ENCODE data around the gene LPAR1.

Gene LPAR1

DNA sequence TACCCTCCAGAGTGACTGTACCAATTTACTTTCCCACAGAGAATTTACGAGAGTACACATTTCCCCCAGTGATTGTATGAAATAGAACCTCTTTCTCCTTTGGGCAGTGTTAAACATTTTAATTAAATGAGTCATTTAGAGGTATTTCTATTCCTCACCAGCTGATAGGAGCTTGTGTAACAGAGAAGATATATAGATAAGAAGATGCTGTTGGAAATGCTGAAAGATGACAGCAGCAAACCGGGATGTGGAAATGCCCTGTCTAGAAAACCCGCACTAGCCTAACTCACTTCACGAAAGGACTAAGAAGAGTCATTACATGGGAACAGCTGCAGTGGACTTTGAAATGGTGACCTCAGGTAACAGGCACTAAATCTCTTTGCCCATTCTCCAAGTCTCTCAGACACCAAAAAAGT, 68.3 kb downstream of the LPAR1 start:
- no peak overlapping the region for H3K4me3 Mint-ChIP-seq
- no peak overlapping the region for H3K27ac Mint-ChIP-seq
- no peaks in the 10 kb centered on the region for H3K4me1 Mint-ChIP-seq (ENCODE audit: low read depth)
- H3K27me3 Mint-ChIP-seq = no peaks in the 10 kb centered on the region
- H3K9me3 Mint-ChIP-seq = peaks cover 4% of the 10 kb centered on the region
- H3K36me3 Mint-ChIP-seq (ENCODE audit: low read depth) = no peaks in the 10 kb centered on the region

DNA sequence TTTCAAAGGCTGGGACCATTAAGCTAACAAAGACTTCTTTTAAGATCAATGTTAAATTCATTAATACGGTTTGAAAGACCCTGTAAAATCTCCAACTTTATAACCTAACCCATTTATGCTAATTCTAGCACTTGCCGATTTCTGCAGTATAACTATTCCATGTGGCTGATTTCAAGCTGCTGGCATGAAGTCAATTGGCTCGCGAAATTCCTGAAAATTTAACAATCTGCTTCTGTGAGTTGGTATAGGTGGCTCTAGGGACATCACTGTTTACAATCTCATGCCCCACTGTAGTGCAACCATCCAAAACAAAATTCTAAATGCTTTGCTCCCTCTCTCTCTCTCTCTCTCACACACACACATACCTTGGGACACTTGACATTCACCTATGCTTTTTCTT, 70.2 kb downstream of the LPAR1 start:
- no peaks in the 10 kb centered on the region for H3K36me3 Mint-ChIP-seq (ENCODE audit: low read depth)
- H3K4me3 Mint-ChIP-seq = no peak overlapping the region
- H3K9me3 Mint-ChIP-seq = peaks cover 4% of the 10 kb centered on the region
- H3K27ac Mint-ChIP-seq = no peak overlapping the region
- no peaks in the 10 kb centered on the region for H3K27me3 Mint-ChIP-seq
- H3K4me1 Mint-ChIP-seq (ENCODE audit: low read depth) = no peaks in the 10 kb centered on the region

- H3K4me3 Mint-ChIP-seq = no peak overlapping the region
- no peaks in the 10 kb centered on the region for H3K27me3 Mint-ChIP-seq
- H3K9me3 Mint-ChIP-seq = peaks cover 5% of the 10 kb centered on the region
- no peaks in the 10 kb centered on the region for H3K36me3 Mint-ChIP-seq (ENCODE audit: low read depth)
- no peaks in the 10 kb centered on the region for H3K4me1 Mint-ChIP-seq (ENCODE audit: low read depth)
- H3K27ac Mint-ChIP-seq = no peak overlapping the region
These were observed 71.1 kb downstream of the LPAR1 start for GRCh38 chr9:110967196-110967595.

DNA sequence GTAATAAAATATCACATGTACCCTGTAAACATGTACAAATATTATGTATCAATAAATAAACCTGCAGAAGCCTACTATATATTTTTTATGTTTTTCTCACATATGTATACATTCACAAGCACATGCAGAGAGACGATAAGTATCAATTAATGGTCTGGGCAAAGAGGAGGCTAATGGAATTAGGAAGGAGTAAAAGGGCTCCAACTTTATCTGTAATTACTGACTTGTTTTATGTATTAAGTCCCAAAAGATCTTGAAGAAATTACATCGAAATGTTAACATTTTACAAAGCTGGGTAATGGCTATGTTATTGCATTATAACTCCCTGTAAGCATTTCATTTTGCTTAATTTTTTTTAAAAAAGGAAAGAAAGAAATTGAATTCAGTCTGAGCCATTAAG, 78.0 kb downstream of the LPAR1 start:
- no peaks in the 10 kb centered on the region for H3K27me3 Mint-ChIP-seq
- peaks cover 14% of the 10 kb centered on the region for H3K9me3 Mint-ChIP-seq
- H3K4me3 Mint-ChIP-seq = no peak overlapping the region
- H3K27ac Mint-ChIP-seq = no peak overlapping the region
- H3K4me1 Mint-ChIP-seq (ENCODE audit: low read depth) = no peaks in the 10 kb centered on the region
- H3K36me3 Mint-ChIP-seq (ENCODE audit: low read depth) = no peaks in the 10 kb centered on the region

DNA sequence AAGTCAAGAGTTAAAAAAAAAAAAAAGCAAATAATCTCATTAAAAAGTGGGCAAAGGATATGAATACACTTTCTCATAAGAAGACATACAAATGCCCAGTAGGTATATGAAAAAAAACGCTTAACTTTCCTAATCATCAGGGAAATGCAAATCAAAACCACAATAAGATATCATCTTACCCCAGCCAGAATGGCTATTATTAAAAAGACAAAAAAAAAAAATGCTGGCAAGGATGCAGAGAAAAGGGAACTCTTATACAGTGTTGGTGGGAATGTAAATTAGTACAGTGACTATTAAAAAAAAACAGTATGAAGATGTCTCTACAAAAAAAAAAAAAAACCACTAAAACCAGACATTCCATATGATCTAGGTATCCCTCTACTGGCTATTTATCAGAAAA, 79.4 kb downstream of the LPAR1 start:
- Mint-ChIP-seq H3K9me3 (peaks cover 28% of the 10 kb centered on the region), H3K36me3 (ENCODE audit: low read depth) (peaks cover 6% of the 10 kb centered on the region), H3K27ac (no peak overlapping the region), H3K27me3 (no peaks in the 10 kb centered on the region), H3K4me1 (ENCODE audit: low read depth) (peaks cover 8% of the 10 kb centered on the region), H3K4me3 (no peak overlapping the region)

GRCh38 chr9:110954822-110955291, 83.4 kb downstream of the LPAR1 start:
- Mint-ChIP-seq H3K4me1 (ENCODE audit: low read depth) (peaks cover 8% of the 10 kb centered on the region), H3K27me3 (no peaks in the 10 kb centered on the region), H3K4me3 (no peak overlapping the region), H3K9me3 (peaks cover 28% of the 10 kb centered on the region), H3K27ac (no peak overlapping the region), H3K36me3 (ENCODE audit: low read depth) (peaks cover 6% of the 10 kb centered on the region)

GRCh38 chr9:110952540-110952859, 85.8 kb downstream of the LPAR1 start:
- Mint-ChIP-seq H3K27ac (no peak overlapping the region), H3K4me3 (no peak overlapping the region), H3K36me3 (ENCODE audit: low read depth) (peaks cover 6% of the 10 kb centered on the region), H3K9me3 (peaks cover 20% of the 10 kb centered on the region), H3K4me1 (ENCODE audit: low read depth) (peaks cover 8% of the 10 kb centered on the region), H3K27me3 (no peaks in the 10 kb centered on the region)

- Mint-ChIP-seq H3K4me3 (no peak overlapping the region), H3K27me3 (no peaks in the 10 kb centered on the region), H3K4me1 (ENCODE audit: low read depth) (peaks cover 8% of the 10 kb centered on the region), H3K36me3 (ENCODE audit: low read depth) (peaks cover 6% of the 10 kb centered on the region), H3K27ac (no peak overlapping the region), H3K9me3 (peaks cover 19% of the 10 kb centered on the region)
These were observed 86.3 kb downstream of the LPAR1 start for GRCh38 chr9:110951805-110952539.

DNA sequence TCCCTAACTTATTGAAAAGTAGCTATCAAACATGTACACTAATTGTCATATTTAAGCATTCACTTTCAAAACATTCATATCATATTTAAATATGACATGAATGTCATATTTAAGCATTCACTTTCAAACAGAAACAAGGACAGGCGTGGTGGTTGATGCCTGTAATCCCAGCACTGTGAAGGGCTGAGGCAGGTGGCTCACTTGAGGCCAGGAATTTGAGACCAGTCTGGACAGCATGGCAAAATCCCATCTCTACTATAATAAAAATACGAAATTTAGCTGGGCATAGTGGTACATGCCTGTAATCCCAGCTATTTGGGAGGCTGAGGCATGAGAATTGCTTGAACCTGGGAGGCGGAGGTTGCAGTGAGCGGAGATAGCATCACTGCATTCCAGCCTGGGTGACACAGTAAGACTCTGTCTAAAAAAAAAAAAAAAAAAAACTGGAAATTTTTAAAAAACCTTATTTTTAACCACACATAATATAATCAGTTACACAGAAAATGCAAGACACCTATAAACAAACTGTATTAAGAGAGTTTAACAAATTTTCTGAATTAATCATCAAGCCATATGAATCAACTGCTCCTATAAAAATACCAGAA, 88.1 kb downstream of the LPAR1 start:
- Mint-ChIP-seq H3K4me1 (ENCODE audit: low read depth) (peaks cover 8% of the 10 kb centered on the region), H3K4me3 (no peak overlapping the region), H3K27ac (no peak overlapping the region), H3K27me3 (peaks cover 6% of the 10 kb centered on the region), H3K9me3 (peaks cover 18% of the 10 kb centered on the region), H3K36me3 (ENCODE audit: low read depth) (peaks cover 6% of the 10 kb centered on the region)

DNA sequence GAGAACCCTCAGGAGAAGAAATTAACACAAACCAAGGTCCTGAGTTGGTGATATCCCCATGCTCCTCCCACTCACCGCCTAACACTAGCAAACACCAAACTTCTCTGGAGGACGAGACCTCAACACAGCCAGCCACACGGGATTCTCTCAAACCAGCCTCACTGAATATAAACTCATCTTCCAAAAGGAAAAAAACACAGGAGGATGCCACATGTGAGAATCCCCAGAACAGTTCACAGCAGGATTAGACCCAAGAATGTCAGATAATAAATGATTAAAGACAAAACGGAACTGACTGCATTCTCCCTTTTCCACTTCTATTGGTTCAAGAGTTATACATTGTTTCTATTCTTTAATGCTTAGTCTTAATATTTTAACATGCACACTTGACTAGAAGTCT, 89.2 kb downstream of the LPAR1 start:
- H3K36me3 Mint-ChIP-seq (ENCODE audit: low read depth) = no peaks in the 10 kb centered on the region
- peaks cover 6% of the 10 kb centered on the region for H3K27me3 Mint-ChIP-seq
- H3K9me3 Mint-ChIP-seq = peaks cover 7% of the 10 kb centered on the region
- no peak overlapping the region for H3K4me3 Mint-ChIP-seq
- no peak overlapping the region for H3K27ac Mint-ChIP-seq
- no peaks in the 10 kb centered on the region for H3K4me1 Mint-ChIP-seq (ENCODE audit: low read depth)

DNA sequence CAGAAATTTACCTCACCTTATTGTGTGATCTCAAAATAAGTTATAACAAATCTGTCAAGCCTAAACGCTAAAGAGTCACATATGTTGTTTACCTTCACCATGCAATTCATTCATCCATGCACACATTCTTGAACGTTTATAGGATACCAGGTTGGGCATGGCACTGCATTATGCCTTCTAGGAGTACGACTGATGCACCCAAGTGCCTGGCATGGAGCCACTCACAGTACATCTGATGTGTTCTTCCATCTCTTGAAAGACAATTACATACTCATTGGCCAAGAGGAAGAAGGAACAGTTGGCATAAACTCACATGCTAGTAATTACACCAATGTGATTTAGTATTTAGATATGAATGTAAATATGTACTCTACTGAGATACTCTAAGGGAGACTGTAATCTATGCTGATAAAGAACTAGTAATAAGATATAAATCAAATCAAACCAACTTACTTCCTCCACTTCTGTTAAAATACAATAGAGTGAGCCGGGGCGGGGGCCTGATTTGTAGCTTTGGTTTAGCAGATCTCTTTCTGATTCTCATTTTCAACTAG, 90.7 kb downstream of the LPAR1 start:
- Mint-ChIP-seq H3K36me3 (ENCODE audit: low read depth) (no peaks in the 10 kb centered on the region), H3K4me3 (no peak overlapping the region), H3K27ac (no peak overlapping the region), H3K27me3 (peaks cover 6% of the 10 kb centered on the region), H3K9me3 (no peaks in the 10 kb centered on the region), H3K4me1 (ENCODE audit: low read depth) (no peaks in the 10 kb centered on the region)

DNA sequence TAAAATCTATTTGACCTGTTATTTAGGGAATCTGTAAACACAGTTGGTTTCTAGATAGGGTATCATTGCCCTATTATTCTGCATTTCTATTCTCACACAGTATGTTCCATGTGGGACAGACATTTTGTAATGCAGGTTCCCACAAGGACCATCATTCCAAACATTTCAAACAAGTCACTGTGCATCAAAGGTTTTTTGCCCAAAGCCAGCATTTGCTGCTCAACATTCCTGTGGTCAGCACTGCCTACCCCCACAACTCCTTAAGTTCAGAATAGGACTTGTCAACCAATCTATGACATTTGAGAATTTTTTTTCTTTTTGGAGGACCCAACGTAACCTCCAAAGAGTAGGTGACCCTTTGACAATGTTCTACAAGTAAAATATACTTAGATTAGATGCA, 95.7 kb downstream of the LPAR1 start:
- Mint-ChIP-seq H3K36me3 (ENCODE audit: low read depth) (no peaks in the 10 kb centered on the region), H3K4me3 (no peak overlapping the region), H3K27ac (no peak overlapping the region), H3K27me3 (peaks cover 6% of the 10 kb centered on the region), H3K9me3 (no peaks in the 10 kb centered on the region), H3K4me1 (ENCODE audit: low read depth) (no peaks in the 10 kb centered on the region)

- H3K4me3 Mint-ChIP-seq = no peak overlapping the region
- peaks cover 5% of the 10 kb centered on the region for H3K27me3 Mint-ChIP-seq
- H3K27ac Mint-ChIP-seq = no peak overlapping the region
- H3K4me1 Mint-ChIP-seq (ENCODE audit: low read depth) = no peaks in the 10 kb centered on the region
- H3K9me3 Mint-ChIP-seq = no peaks in the 10 kb centered on the region
- H3K36me3 Mint-ChIP-seq (ENCODE audit: low read depth) = no peaks in the 10 kb centered on the region
These were observed 97.2 kb downstream of the LPAR1 start for GRCh38 chr9:110940951-110941557.

- H3K9me3 Mint-ChIP-seq = no peaks in the 10 kb centered on the region
- H3K4me1 Mint-ChIP-seq (ENCODE audit: low read depth) = no peaks in the 10 kb centered on the region
- no peaks in the 10 kb centered on the region for H3K36me3 Mint-ChIP-seq (ENCODE audit: low read depth)
- H3K4me3 Mint-ChIP-seq = no peak overlapping the region
- H3K27me3 Mint-ChIP-seq = no peaks in the 10 kb centered on the region
- no peak overlapping the region for H3K27ac Mint-ChIP-seq
These were observed 98.7 kb downstream of the LPAR1 start for GRCh38 chr9:110939573-110939972.

DNA sequence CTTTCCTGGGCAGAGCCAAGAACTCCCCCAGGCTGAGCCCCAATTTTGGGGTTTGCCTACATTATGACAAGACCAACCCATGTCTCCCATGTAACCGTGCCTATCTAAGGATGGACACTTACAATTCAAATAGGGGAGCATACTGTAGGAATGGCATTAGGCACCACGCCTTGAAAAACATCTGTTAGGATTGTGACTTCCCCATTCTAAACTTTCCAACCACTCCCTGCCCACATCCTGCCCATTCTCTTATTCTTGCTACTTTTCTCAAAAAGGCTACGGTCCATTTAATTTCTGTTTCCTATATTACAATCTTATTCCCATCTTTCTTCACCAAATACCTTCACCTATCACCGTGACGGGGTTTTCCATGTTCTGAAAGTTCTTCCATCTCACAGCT, 99.2 kb downstream of the LPAR1 start:
- no peaks in the 10 kb centered on the region for H3K36me3 Mint-ChIP-seq (ENCODE audit: low read depth)
- H3K4me3 Mint-ChIP-seq = no peak overlapping the region
- H3K27me3 Mint-ChIP-seq = no peaks in the 10 kb centered on the region
- H3K9me3 Mint-ChIP-seq = no peaks in the 10 kb centered on the region
- H3K4me1 Mint-ChIP-seq (ENCODE audit: low read depth) = no peaks in the 10 kb centered on the region
- H3K27ac Mint-ChIP-seq = peak overlapping the region; percentile 47

Data from stimulated activated naive CD8-positive, alpha-beta T cell treated with anti-CD3 and anti-CD28 coated beads, Interleukin-15, Interleukin-2, amounts not matched to agents 100 ng/mL and 50 ng/mL, for 24 hours (primary cell).